ENCODE data around the gene ENAH. TPM values are rescaled to one million over a fixed set of nuclear protein-coding genes. Genes with fewer than 3 reads are reported as not detected.
A peak's percentile ranks its signal among the peaks of the same experiment; 100 is the strongest.

Gene ENAH
- total RNA-seq, 1 experiment from 2014 or later, result 100 TPM

- no peaks in the 10 kb centered on the region for H3K27me3 ChIP-seq (ENCODE audit: insufficient read depth, low read length)
- H3K9me2 ChIP-seq (ENCODE audit: insufficient read depth), result no peaks in the 10 kb centered on the region
- ChIA-PET CTCF (no interaction called here), POLR2A (no interaction called here), RAD21 (ENCODE audit: low non-redundant PET in 1 of 2, low total read pairs in 2 of 2, uncharacterized antibody in 2 of 2, unreplicated experiment in 2 of 2) (no interaction called here)
- DNase-seq (ENCODE audit: low read depth, low spot score) (no peak), ATAC-seq (no peak)
- no peaks in the 10 kb centered on the region for H4K20me1 ChIP-seq (ENCODE audit: insufficient read depth)
- H2AFZ ChIP-seq (ENCODE audit: low read depth, low read length, poor library complexity, severe bottlenecking), result no peak overlapping the region
- H3K4me2 ChIP-seq (ENCODE audit: low read length), result no peak overlapping the region
- no peak for TF ChIP-seq ZNF274 (IDR thresholded peaks at IDR 0.05; ENCODE audit: low read depth, low read length)
- TF ChIP-seq SRF (IDR thresholded peaks at IDR 0.05; ENCODE audit: low read depth), result no peak
- no peak for TF ChIP-seq SP1 (IDR thresholded peaks at IDR 0.05; ENCODE audit: low read depth)
- no peak for TF ChIP-seq YY1 (IDR thresholded peaks at IDR 0.05; ENCODE audit: extremely low read depth, insufficient replicate concordance, low read depth, low read length)
- no peak for TF ChIP-seq CTCF (IDR thresholded peaks at IDR 0.05 in 2 of 3, conservative IDR thresholded peaks at IDR 0.05 in 1 of 3; ENCODE audit: borderline replicate concordance in 1 of 3, insufficient read depth in 1 of 3, low read depth in 2 of 3, low read length in 2 of 3)
- no peak for TF ChIP-seq EZH2 (IDR thresholded peaks at IDR 0.05)
- TF ChIP-seq, protein P1, sequence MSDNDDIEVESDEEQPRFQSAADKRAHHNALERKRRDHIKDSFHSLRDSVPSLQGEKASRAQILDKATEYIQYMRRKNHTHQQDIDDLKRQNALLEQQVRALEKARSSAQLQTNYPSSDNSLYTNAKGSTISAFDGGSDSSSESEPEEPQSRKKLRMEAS (IDR thresholded peaks at IDR 0.05), result no peak
- TF ChIP-seq RAD21 (IDR thresholded peaks at IDR 0.05; ENCODE audit: low read depth), result no peak
- TF ChIP-seq JUND (IDR thresholded peaks at IDR 0.05), result no peak
- TF ChIP-seq, protein P2, sequence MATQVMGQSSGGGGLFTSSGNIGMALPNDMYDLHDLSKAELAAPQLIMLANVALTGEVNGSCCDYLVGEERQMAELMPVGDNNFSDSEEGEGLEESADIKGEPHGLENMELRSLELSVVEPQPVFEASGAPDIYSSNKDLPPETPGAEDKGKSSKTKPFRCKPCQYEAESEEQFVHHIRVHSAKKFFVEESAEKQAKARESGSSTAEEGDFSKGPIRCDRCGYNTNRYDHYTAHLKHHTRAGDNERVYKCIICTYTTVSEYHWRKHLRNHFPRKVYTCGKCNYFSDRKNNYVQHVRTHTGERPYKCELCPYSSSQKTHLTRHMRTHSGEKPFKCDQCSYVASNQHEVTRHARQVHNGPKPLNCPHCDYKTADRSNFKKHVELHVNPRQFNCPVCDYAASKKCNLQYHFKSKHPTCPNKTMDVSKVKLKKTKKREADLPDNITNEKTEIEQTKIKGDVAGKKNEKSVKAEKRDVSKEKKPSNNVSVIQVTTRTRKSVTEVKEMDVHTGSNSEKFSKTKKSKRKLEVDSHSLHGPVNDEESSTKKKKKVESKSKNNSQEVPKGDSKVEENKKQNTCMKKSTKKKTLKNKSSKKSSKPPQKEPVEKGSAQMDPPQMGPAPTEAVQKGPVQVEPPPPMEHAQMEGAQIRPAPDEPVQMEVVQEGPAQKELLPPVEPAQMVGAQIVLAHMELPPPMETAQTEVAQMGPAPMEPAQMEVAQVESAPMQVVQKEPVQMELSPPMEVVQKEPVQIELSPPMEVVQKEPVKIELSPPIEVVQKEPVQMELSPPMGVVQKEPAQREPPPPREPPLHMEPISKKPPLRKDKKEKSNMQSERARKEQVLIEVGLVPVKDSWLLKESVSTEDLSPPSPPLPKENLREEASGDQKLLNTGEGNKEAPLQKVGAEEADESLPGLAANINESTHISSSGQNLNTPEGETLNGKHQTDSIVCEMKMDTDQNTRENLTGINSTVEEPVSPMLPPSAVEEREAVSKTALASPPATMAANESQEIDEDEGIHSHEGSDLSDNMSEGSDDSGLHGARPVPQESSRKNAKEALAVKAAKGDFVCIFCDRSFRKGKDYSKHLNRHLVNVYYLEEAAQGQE (IDR thresholded peaks at IDR 0.05; ENCODE audit: low read depth), result no peak
- TF ChIP-seq FOSL1 (IDR thresholded peaks at IDR 0.05; ENCODE audit: low read depth), result no peak
- no peak for TF ChIP-seq EGR1 (IDR thresholded peaks at IDR 0.05; ENCODE audit: low read depth)
- no peak for TF ChIP-seq TCF7L2 (IDR thresholded peaks at IDR 0.05; ENCODE audit: borderline replicate concordance, extremely low read depth, insufficient read depth, insufficient read length)
- no peak for TF ChIP-seq EZH2phosphoT487 (IDR thresholded peaks at IDR 0.05; ENCODE audit: borderline replicate concordance)
- TF ChIP-seq ELF1 (IDR thresholded peaks at IDR 0.05; ENCODE audit: borderline replicate concordance, low read depth), result no peak
- no peak for TF ChIP-seq CEBPB (IDR thresholded peaks at IDR 0.05; ENCODE audit: low read depth)
- TF ChIP-seq, protein P3, sequence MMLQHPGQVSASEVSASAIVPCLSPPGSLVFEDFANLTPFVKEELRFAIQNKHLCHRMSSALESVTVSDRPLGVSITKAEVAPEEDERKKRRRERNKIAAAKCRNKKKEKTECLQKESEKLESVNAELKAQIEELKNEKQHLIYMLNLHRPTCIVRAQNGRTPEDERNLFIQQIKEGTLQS (IDR thresholded peaks at IDR 0.05), result no peak
- TF ChIP-seq POLR2A (IDR thresholded peaks at IDR 0.05; ENCODE audit: borderline replicate concordance, extremely low read depth, insufficient read depth, insufficient read length), result no peak
- TF ChIP-seq ZFX (IDR thresholded peaks at IDR 0.05), result no peak
- TF ChIP-seq SIN3A (IDR thresholded peaks at IDR 0.05; ENCODE audit: low read depth), result no peak
- peaks cover 29% of the 10 kb centered on the region for H3K79me2 ChIP-seq (ENCODE audit: insufficient read depth, low read length)
- no peaks in the 10 kb centered on the region for H3K36me3 ChIP-seq (ENCODE audit: control insufficient read depth in 1 of 2, insufficient read depth in 2 of 2, low read length in 2 of 2)
- H3K4me3 ChIP-seq (replicated peaks in 1 of 2; ENCODE audit: low read depth in 1 of 2, low read length in 2 of 2), result no peak overlapping the region
- TSS peak; percentile 40 for BruUV-seq (replicated peaks)
- no peaks in the 10 kb centered on the region for H3K9me3 ChIP-seq (ENCODE audit: control insufficient read depth in 1 of 2, insufficient read depth in 1 of 2, low read depth in 1 of 2, low read length in 2 of 2)
- no peak overlapping the region for H3K9ac ChIP-seq (ENCODE audit: low read length)
- intact Hi-C loops (cut with micrococcal nuclease), result no loop called here
- H3K27ac ChIP-seq (ENCODE audit: low read depth, low read length), result no peak overlapping the region
- no peaks in the 10 kb centered on the region for H3K4me1 ChIP-seq (ENCODE audit: control insufficient read depth in 1 of 2, insufficient read depth in 2 of 2, low read length in 2 of 2)
These were observed 87.1 kb downstream of the ENAH start for GRCh38 chr1:225565847-225566246.
